Subcutaneous preadipocyte (primary cell): ENCODE results near the gene CASP5. TPM values are rescaled to one million over a fixed set of nuclear protein-coding genes. Genes with fewer than 3 reads are reported as not detected.

Experiments used
- total RNA-seq: library from RNA; depleted of rRNA; stranded (reverse); fragments of >200 nt; gene quantifications from 2 replicates; pipeline ENCODE4 v1.2.3, GENCODE V29; 2012

The CASP5 gene
- not detected in 2 replicates for total RNA-seq

GRCh38 chr11:105023003-105023402 lies at the start of gene CASP5:
Gene CASP5, minus strand, starts transcription at chr11:105023168. Its CDS starts 32 bp downstream, at chr11:105023136.

GRCh38 chr11:105044557-105045524 lies 21.9 kb upstream of the CASP5 start, which contains the start of gene CARD16:
Gene CARD16, minus strand, starts transcription at chr11:105045335. Its CDS starts 38 bp downstream, at chr11:105045297.

GRCh38 chr11:105034813-105035620 lies 12.0 kb upstream of the CASP5 start, which contains the start of gene CASP1:
Gene CASP1, minus strand, starts transcription at chr11:105035144. Its CDS starts 31 bp downstream, at chr11:105035113.

GRCh38 chr11:104968355-104968855 lies 54.6 kb downstream of the CASP5 start, which contains the start of gene CASP4:
Gene CASP4, minus strand, starts transcription at chr11:104968574. Its CDS starts 49 bp downstream, at chr11:104968525.

Other genes with a start within 250 kb of the CASP5 start
- not detected in 2 replicates for gene CASP12, start 124.7 kb downstream of the CASP5 start, total RNA-seq
- 117 and 118 TPM in 2 replicates for gene CASP4, start 54.6 kb downstream of the CASP5 start, total RNA-seq
- gene CASP1, start 12.0 kb upstream of the CASP5 start, total RNA-seq = 6.1 and 9.9 TPM in 2 replicates
- 1.8 and 2.2 TPM in 2 replicates for gene CARD16, start 22.2 kb upstream of the CASP5 start, total RNA-seq
- gene CARD18, start 116.6 kb upstream of the CASP5 start, total RNA-seq = not detected in 2 replicates